KBM-7 (cell line): ENCODE data around the gene RGS17.

Experiments used
- DNase-seq: peaks from one replicate; pipeline ENCODE4 v3.0.0-alpha.2; 2015
- in situ Hi-C: fragments of 300-500 bp; cut with MboI; formaldehyde crosslinking; loops from 2 replicates; pipeline ENCODE4 v1.14.3; 2020; ENCODE audit warnings: low sequenced_read_pairs, low pct_unique_long_range_greater_than_20kb, mixed read lengths

Gene RGS17

GRCh38 chr6:153088796-153089195 is 42.3 kb downstream of the RGS17 start:
- no peak for DNase-seq
- in situ Hi-C loops: no loop called here

DNA sequence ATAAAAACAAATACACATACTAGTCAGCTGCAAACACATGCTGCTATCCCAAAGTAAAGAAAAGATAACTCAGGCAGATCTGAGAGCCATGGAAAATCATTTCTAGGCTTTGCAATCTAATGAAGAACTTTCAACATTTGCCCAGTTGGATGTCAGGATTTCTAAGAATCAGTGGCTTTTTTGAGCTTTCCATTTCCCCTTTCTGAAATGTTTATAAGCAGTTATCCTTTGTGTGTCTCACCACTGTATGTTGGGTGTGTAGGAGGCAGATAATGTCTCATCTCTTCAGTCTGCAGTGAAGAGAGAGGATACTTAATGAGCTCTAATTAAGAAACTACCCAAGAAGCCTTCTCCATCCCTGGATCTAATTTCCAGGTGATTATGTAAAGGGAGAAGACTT is 43.6 kb downstream of the RGS17 start:
- in situ Hi-C loops: no loop called here
- DNase-seq: peak; percentile 50

DNA sequence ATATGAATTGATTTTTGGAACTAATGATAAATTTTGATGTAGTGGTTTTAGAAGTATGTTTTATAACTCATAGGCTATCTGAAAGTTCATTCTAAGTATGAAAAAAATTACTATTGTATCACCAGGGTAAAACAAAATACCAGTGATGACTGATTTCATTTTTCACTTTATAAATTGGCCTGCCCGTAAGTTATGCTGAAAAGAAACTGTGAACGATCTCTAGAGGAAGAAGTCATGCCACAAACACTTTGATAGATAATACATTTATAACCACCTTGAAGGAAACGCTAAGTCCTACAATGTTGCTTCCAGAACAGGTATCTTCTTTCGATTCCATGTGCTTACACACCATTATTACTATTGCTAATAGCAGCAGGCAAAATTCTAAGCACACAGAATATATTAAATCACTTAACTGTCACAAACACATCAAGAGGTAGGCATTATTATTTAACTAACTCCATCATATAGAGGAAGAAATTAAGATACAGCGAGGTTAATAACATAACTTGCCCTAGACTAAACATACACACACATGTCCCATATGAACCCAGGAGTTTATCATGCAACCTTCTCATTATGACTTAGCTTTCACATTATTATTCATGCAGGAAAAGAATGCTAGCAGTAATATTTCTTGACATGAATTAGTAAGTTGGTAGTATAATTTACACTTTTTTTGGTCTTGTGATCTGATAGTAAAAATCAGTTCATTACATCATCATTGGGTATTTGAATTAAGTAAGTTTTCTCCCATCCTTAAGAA is 44.7 kb downstream of the RGS17 start:
- in situ Hi-C loops: no loop called here
- DNase-seq: no peak

GRCh38 chr6:153085239-153085638 is 45.8 kb downstream of the RGS17 start:
- in situ Hi-C loops: no loop called here
- DNase-seq: no peak

- DNase-seq: no peak
- in situ Hi-C loops: no loop called here
These were observed 46.7 kb downstream of the RGS17 start for GRCh38 chr6:153084393-153084792.

DNA sequence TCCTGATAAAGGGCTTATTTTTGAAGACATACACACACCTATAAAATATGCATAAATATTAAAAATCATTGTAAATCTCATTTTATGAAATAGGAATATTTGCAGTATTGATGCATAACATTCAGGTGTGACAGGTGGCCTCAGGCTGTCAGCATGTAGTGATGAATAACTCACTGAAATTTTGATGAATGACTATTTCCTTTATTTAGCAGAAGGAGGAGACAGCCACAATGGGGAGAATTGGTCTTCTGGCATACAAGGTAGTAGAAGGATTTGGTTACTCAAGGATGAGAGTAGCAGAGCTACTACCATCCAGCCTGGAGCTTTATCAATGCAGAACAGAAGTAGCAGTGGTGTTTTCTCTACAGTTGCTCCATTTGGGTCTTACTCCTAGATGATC is 47.2 kb downstream of the RGS17 start:
- DNase-seq: no peak
- in situ Hi-C loops: no loop called here

DNA sequence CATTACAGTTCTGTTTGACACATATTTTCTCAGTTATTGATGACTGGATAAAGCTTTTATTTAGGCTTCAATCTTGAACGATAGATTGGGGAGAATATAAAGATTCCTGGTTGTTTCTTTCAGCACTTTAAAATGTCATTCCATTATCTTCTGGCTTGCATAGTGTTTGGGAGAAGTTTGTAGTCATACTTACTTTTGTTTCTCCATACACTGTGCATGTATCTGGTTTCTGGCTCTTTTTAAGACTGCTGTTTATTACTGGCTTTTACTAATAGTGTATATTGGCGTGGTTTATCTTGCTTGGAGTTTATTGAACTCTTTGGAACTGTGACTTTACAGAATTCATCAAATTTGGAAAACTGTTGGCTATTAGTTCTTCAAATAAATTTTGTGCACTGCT is 49.2 kb downstream of the RGS17 start:
- in situ Hi-C loops: no loop called here
- DNase-seq: no peak

GRCh38 chr6:153076431-153076830 is 54.7 kb downstream of the RGS17 start:
- in situ Hi-C loops: no loop called here

DNA sequence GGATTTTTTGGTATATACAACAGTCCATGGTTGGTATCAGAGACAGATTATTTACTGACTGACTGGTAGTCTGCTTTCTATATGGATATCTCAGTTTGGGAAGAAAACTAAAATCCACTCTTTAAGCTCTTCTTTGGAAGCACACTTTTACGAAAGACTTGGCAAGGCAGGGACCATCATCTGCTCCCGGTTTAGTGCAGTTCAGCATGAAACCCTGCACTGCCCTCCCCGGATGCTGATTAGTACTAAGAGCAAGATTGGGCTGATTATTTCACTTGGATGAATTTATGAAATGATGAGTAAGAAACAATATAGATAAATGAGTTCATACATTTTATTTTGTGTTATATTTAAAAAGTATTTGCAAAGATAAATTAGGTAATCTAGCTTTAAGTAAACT is 56.3 kb downstream of the RGS17 start:
- no peak for DNase-seq
- in situ Hi-C loops: no loop called here

More at GRCh38 chr6:153076431-153076830, 54.7 kb downstream of the RGS17 start:
- DNase-seq: no peak

- in situ Hi-C loops: no loop called here
- DNase-seq: no peak
These were observed 57.2 kb downstream of the RGS17 start for GRCh38 chr6:153073841-153074240.

DNA sequence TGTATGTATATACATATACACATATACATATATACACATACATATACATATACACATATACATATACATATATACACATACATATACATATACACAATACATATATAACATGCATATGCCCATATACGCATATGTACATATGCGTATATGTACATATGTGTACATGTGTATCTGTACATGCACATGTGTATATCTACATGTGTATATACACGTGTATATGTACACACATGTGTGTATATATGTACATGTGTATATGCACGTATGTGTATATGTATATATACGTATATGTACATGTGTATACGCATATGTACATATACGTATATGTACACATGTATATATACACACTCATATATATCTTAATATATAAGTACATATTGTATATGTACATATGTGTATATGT is 60.3 kb downstream of the RGS17 start:
- in situ Hi-C loops: no loop called here
- DNase-seq: no peak

DNA sequence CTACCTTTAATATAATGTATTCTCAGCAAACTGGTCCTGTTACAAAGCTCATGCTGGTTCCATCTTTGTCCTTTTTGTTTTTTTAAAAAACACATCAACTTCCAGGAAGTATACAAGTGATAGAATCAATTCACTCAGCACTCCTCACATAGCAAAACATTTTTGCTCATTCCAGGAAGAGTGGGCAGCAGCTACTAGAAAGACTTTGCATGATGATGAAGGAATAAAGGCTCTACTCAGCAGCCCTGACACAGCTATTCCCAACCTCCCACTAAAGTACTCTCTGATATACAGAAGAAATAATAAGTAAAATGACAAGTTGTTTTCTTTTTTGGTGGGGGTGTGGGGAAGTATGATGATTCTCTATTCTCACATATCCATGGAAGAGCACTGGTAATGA is 61.2 kb downstream of the RGS17 start:
- DNase-seq: no peak
- in situ Hi-C loops: no loop called here

- in situ Hi-C loops: no loop called here
- no peak for DNase-seq
These were observed 65.9 kb downstream of the RGS17 start for GRCh38 chr6:153065222-153065621.

DNA sequence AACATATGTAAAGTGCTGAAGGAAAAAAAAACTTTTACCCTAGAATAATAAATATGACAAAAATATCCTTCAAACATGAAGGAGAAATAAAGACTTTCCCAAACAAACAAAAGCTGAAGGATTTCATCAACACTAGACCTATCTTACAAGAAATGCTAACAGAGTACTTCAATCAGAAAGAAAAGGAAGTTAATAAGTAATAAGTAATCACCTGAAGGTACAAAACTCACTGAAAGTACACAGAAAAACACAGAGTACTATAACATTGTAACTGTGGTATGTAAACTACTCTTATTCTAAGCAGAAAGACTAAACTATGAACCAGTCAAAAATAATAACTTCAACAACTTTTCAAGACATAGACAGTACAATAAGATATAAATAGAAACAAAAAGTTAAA is 67.1 kb downstream of the RGS17 start:
- no peak for DNase-seq
- in situ Hi-C loops: no loop called here

- in situ Hi-C loops: no loop called here
- no peak for DNase-seq
These were observed 68.6 kb downstream of the RGS17 start for GRCh38 chr6:153062516-153062915.

- peak; percentile 14 for DNase-seq
- in situ Hi-C loops: no loop called here
These were observed 71.3 kb downstream of the RGS17 start for GRCh38 chr6:153059757-153060156.

DNA sequence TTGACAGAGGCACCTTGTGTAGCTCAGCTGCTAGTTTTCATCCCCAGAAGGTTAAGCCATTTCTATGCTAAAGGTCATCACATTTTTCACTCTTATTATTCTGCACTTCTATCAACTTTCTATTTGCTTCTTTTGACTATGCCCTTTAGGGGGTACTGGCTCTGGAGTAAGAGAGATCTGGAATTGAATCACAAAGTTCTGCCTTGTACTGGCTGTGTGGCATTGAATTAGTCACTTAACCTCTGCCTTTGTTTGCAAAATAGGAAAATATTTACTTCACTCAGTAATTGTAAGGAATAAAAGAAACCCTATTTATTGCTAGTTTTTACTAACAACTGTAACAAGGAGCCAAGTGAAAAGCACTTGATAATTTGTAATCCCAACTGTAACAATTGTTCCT is 71.8 kb downstream of the RGS17 start:
- in situ Hi-C loops: no loop called here
- DNase-seq: no peak

DNA sequence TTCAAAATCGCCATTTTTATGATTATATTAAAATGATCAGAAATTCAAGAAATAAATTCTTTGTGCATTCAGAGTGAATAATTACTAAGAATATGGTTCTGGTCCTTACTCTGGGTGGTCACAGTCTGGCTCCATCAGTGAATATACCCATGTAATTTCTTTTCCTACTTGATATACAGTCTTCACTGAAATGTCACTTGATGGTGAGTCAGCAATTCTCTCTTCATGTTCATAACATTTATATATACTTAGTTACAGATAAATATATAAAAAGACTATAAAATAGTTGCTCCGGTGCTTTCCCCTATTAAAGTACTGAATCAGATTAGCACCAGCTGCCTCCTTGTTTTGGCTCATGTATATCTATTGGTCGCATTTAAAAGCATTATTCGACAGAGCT is 72.2 kb downstream of the RGS17 start:
- in situ Hi-C loops: no loop called here
- no peak for DNase-seq

DNA sequence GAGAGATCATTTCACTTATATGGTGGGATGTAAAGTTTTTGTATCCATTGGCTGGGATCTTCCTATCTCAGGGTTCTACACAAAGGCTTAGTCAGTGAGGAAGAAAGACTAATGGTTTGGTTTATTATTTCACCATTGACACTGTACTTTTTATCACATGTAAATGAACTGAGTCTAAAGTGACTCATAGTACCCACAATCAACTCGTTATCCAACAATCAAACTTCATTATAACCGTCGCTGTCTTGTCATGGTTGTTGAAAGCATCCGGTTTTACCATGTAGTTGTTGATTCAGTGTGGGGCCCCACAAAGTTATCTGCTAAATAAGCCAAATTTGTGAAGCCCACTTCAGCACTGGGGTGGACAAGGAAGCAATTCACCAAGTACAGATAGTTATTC is 72.8 kb downstream of the RGS17 start:
- in situ Hi-C loops: no loop called here

DNA sequence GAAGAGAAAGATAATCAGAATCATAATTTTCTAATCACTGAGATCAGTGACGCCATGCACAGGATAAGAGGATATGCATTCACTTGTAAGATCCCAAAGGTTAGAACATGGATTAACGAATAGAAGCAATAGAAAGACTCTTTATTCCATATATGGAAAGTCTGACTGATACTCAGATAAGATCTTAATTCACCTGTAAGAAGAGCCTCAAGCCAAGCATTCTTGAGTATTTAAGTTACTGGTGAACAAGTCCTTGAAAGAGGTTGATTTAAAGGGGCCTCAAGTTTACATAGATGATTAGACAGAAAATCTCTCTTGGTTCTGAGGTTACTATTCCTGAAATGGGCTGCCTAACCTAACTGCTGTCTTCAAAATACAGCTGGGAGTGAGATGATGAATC is 74.8 kb downstream of the RGS17 start:
- DNase-seq: no peak
- in situ Hi-C loops: no loop called here

More for the DNA sequence above, 72.8 kb downstream of the RGS17 start:
- no peak for DNase-seq

- in situ Hi-C loops: no loop called here
- no peak for DNase-seq
These were observed 79.3 kb downstream of the RGS17 start for GRCh38 chr6:153051801-153052200.
